Ovary (tissue), 1 donor: ENCODE measurements around the gene TMEM63B.

Experiments used
- EP300 ChIP-seq: sonication (generic); formaldehyde crosslinking; IDR thresholded peaks from one replicate; pipeline ENCODE4 v1.6.1; 2017; ENCODE audit warnings: antibody characterized with exemption
- POLR2A ChIP-seq: fragments of 450-650 bp; IDR thresholded peaks from one replicate; pipeline ENCODE4 v1.6.1; 2017; ENCODE audit warnings: antibody characterized with exemption, mild to moderate bottlenecking, moderate library complexity

DNA sequence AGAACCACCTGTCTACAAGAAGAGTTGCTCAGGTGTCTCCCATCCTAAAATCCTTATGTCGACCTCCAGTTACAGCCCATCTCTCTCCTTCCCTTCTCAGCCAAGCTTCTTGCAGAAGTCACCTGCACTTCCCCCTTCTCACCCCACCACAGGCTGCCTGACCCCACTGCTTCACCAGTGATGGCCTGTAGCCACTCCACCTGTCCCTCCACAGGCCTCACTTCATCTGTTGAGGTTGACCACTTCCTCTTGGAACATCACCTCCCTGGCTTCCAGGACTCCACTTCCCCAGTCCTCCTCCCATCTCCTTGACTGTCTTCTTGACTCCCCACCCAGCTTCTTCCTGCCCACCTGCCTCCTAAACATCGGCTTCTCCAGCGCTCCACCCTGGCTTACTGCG is 25.5 kb upstream of the TMEM63B start:
- TF ChIP-seq POLR2A (no peak), EP300 (no peak)
